Mesothelial cell of epicardium (in vitro differentiated cells): ENCODE measurements around the gene SLC16A5. TPM values are rescaled to one million over a fixed set of nuclear protein-coding genes. Genes with fewer than 3 reads are reported as not detected.
"Not testable (repeated sequence)": the region's sequence is repeated elsewhere in the genome, so short reads cannot be mapped to it uniquely, and the experiment has no call there.

ENCODE experiments used
- DNase-seq, 2 experiments: peaks; one replicate each; pipeline ENCODE4 v3.0.0; 2021; ENCODE audit warnings: low spot score in 2 of 2; ENCODE audit not compliant: unreplicated experiment in 2 of 2
- H3K27ac Mint-ChIP-seq: 2 replicates; pipeline ENCODE4 v1.8.0; 2021; ENCODE audit warnings: mixed read lengths
- H3K27me3 Mint-ChIP-seq: 2 replicates; pipeline ENCODE4 v1.8.0; 2021; ENCODE audit warnings: low read depth, mixed read lengths
- H3K36me3 Mint-ChIP-seq: 2 replicates; pipeline ENCODE4 v1.8.0; 2021; ENCODE audit warnings: mixed read lengths
- H3K4me1 Mint-ChIP-seq: 2 replicates; pipeline ENCODE4 v1.8.0; 2021; ENCODE audit warnings: mixed read lengths
- H3K4me3 Mint-ChIP-seq: 2 replicates; pipeline ENCODE4 v1.8.0; 2021; ENCODE audit warnings: mild to moderate bottlenecking, moderate library complexity, mixed read lengths
- H3K9me3 Mint-ChIP-seq: 2 replicates; pipeline ENCODE4 v1.8.0; 2021; ENCODE audit warnings: mixed read lengths
- CTCF ChIP-seq: fragments of 200-600 bp; sonication (generic); IDR thresholded peaks from one replicate; pipeline ENCODE4 v1.5.0; 2021; ENCODE audit warnings: antibody characterized with exemption; ENCODE audit not compliant: unreplicated experiment
- total RNA-seq: library from RNA; stranded (reverse); gene quantifications from 3 replicates; pipeline ENCODE4 v1.2.1, GENCODE V29; 2021

SLC16A5 gene
- total RNA-seq, 1 donor from 2014 or later, result 46.4 TPM

GRCh38 chr17:75130059-75130631, 42.4 kb downstream of the SLC16A5 start:
- Mint-ChIP-seq H3K27me3 (no peaks in the 10 kb centered on the region), H3K27ac (peak overlapping the region; percentile 94), H3K4me1 (peaks cover 11% of the 10 kb centered on the region), H3K9me3 (no peaks in the 10 kb centered on the region), H3K4me3 (peak overlapping the region; percentile 89), H3K36me3 (peaks cover 9% of the 10 kb centered on the region)
- no peak for TF ChIP-seq CTCF
- DNase-seq, result no peak

GRCh38 chr17:75130632-75131277, 43.0 kb downstream of the SLC16A5 start:
- peak; percentile 44 to 76 for DNase-seq

GRCh38 chr17:75131278-75132017, 43.7 kb downstream of the SLC16A5 start, which contains the start of gene NT5C:
Gene NT5C (minus strand): TSS chr17:75131742. CDS start chr17:75131707, 35 bp downstream.
- peak; percentile 61 to 78 for DNase-seq
- no peaks in the 10 kb centered on the region for H3K27me3 Mint-ChIP-seq
- H3K36me3 Mint-ChIP-seq, result peaks cover 12% of the 10 kb centered on the region
- H3K4me3 Mint-ChIP-seq, result peak within 1 kb of the TSS; percentile 89
- peak; percentile 69 for TF ChIP-seq CTCF
- H3K4me1 Mint-ChIP-seq, result peaks cover 11% of the 10 kb centered on the region
- peak within 1 kb of the TSS; percentile 94 for H3K27ac Mint-ChIP-seq
- no peaks in the 10 kb centered on the region for H3K9me3 Mint-ChIP-seq

More at GRCh38 chr17:75130632-75131277, 43.0 kb downstream of the SLC16A5 start:
- peak overlapping the region; percentile 89 for H3K4me3 Mint-ChIP-seq
- H3K4me1 Mint-ChIP-seq, result peaks cover 11% of the 10 kb centered on the region
- peak overlapping the region; percentile 94 for H3K27ac Mint-ChIP-seq
- H3K9me3 Mint-ChIP-seq, result no peaks in the 10 kb centered on the region
- H3K27me3 Mint-ChIP-seq, result no peaks in the 10 kb centered on the region
- H3K36me3 Mint-ChIP-seq, result peaks cover 11% of the 10 kb centered on the region
- no peak for TF ChIP-seq CTCF

GRCh38 chr17:75132018-75133000, 44.6 kb downstream of the SLC16A5 start:
- not testable (repeated sequence) for DNase-seq, H3K9me3 Mint-ChIP-seq, H3K27me3 Mint-ChIP-seq
- peak overlapping the region; percentile 89 for H3K4me3 Mint-ChIP-seq
- peak overlapping the region; percentile 88 for H3K27ac Mint-ChIP-seq
- peaks cover 16% of the 10 kb centered on the region for H3K36me3 Mint-ChIP-seq
- H3K4me1 Mint-ChIP-seq, result peaks cover 11% of the 10 kb centered on the region

GRCh38 chr17:75133001-75133400, 45.2 kb downstream of the SLC16A5 start:
- TF ChIP-seq CTCF, result no peak
- Mint-ChIP-seq H3K4me3 (peak overlapping the region; percentile 42), H3K36me3 (peaks cover 16% of the 10 kb centered on the region), H3K9me3 (no peaks in the 10 kb centered on the region), H3K27ac (peak overlapping the region; percentile 79), H3K27me3 (no peaks in the 10 kb centered on the region), H3K4me1 (peaks cover 11% of the 10 kb centered on the region)
- no peak for DNase-seq

GRCh38 chr17:75133607-75134347, 46.0 kb downstream of the SLC16A5 start:
- DNase-seq, H3K27me3 Mint-ChIP-seq, H3K9me3 Mint-ChIP-seq, H3K4me3 Mint-ChIP-seq: not testable (repeated sequence)
- Mint-ChIP-seq H3K4me1 (peaks cover 11% of the 10 kb centered on the region), H3K36me3 (peaks cover 16% of the 10 kb centered on the region), H3K27ac (peak overlapping the region; percentile 85)
